Heart right ventricle (tissue), 16 donors: ENCODE measurements around the gene EXOC8. TPM values are rescaled to one million over a fixed set of nuclear protein-coding genes. Genes with fewer than 3 reads are reported as not detected.
A peak's percentile ranks its signal among the peaks of the same experiment; 100 is the strongest.

Experiments
- ATAC-seq, 8 donors: fragments of 200-7000 bp; cut with Tn5 transposase; one replicate each; pipeline ENCODE4 v1.9.1; 2020; ENCODE audit warnings: mild to moderate bottlenecking in 8 of 8, moderate library complexity in 8 of 8, moderate number of reproducible peaks in 1 of 8
- DNase-seq, 2 donors: peaks; one replicate each; pipeline ENCODE4 v3.0.0-alpha.2; 2020
- H3K27ac ChIP-seq, 10 donors: fragments of 200-600 bp; sonication (generic) in 2 of 10; one replicate each; pipeline versions ENCODE4 v1.5.0 to v1.8.0; 2020 to 2022; ENCODE audit warnings: mild to moderate bottlenecking in 3 of 10
- H3K27me3 ChIP-seq, 7 donors: fragments of 200-600 bp; one replicate each; pipeline ENCODE4 v1.8.0; 2021 to 2022; ENCODE audit warnings: mild to moderate bottlenecking in 2 of 7
- H3K36me3 ChIP-seq, 9 donors: fragments of 200-600 bp; sonication (generic) in 1 of 9; one replicate each; pipeline versions ENCODE4 v1.5.0 to v1.8.0; 2020 to 2022; ENCODE audit warnings: mild to moderate bottlenecking in 2 of 9
- H3K4me1 ChIP-seq, 9 donors: fragments of 200-600 bp; sonication (generic) in 1 of 9; one replicate each; pipeline versions ENCODE4 v1.5.0 to v1.8.0; 2020 to 2022; ENCODE audit warnings: mild to moderate bottlenecking in 4 of 9
- H3K4me3 ChIP-seq, 10 donors: fragments of 200-600 bp; sonication (generic) in 2 of 10; one replicate each; pipeline versions ENCODE4 v1.5.0 to v1.8.0; 2020 to 2022; ENCODE audit warnings: mild to moderate bottlenecking in 7 of 10, moderate library complexity in 2 of 10
- H3K9me3 ChIP-seq, 11 donors: fragments of 200-600 bp in 10 of 11; sonication (generic) in 2 of 11; one replicate each; pipeline versions ENCODE4 v1.5.0 to v1.8.0; 2013 to 2022; ENCODE audit warnings: mild to moderate bottlenecking in 2 of 11, control low read depth in 1 of 11, moderate library complexity in 1 of 11
- WGBS, 2 donors: extraction: QIAGEN DNeasy Blood & Tissue Kit; methylation state at CpG; one replicate each; pipeline ENCODE4 v1.1.7; 2013; ENCODE audit warnings: inconsistent platforms in 1 of 2; 5-methylcytosine and 5-hydroxymethylcytosine counted together
- intact Hi-C, 10 donors: fragments of 100-400 bp; cut with DNase I; formaldehyde crosslinking; loops; one replicate each; pipeline versions ENCODE4 v1.11.1 to v1.14.2; 2022
- polyA plus RNA-seq, 2 donors: library from polyadenylated mRNA; stranded (reverse); fragments of 200-250 nt; gene quantifications; one replicate each; pipeline ENCODE4 v1.2.3, GENCODE V29; 2013
- total RNA-seq, 10 donors: library from RNA; stranded (reverse); fragmentation: NEBNext Ultra II Directional in 3 of 10; extraction: Animal tissue kit (Norgen Biotek cat#: 25700) in 3 of 10; gene quantifications; one replicate each; pipeline versions ENCODE4 v1.2.1 to v1.2.4, GENCODE V29; 2021 to 2023
- TF ChIP-seq, protein P1 (sequence below), 9 donors: fragments of 200-600 bp; sonication (generic) in 2 of 9; IDR thresholded peaks; one replicate each; pipeline versions ENCODE4 v1.5.0 to v1.8.0; 2021 to 2022; ENCODE audit warnings: antibody characterized with exemption in 9 of 9, mild to moderate bottlenecking in 5 of 9, moderate library complexity in 1 of 9
- donor health status: Arrhythmogenic right ventricular cardiomyopathy.
- donor health status: ischemic (EF 13 %, LVEDD 7.1; RV severe dilation, severe dysfunction).
- donor health status: healthy with polysubstance abuse.
- donor health status: DM: no; HTN: yes; CAD: no.
- donor health status: DM: no; HTN: no; CAD: no.
- donor health status: ischemic (EF 25% LVEDD 6.9; RV normal size, moderate dysfunction).
- donor health status: ischemic (EF 25% LVEDD 5.7; RV mildly dilated, moderate dysfunction).
- donor health status: healthy.
- donor health status: DM: yes; HTN: yes; CAD: no.
- donor health status: Ischemic cardiomyopathy.
- donor health status: ischemic (EF 35%, LVEDD 5.7; RV mildly dilated, moderate dysfunction).
- donor health status: nonischemic (EF 11% LVEDD 7.7; RV severe dilation, severe dysfunction).
- donor health status: DM: yes; HTN: yes; CAD: no.
- donor health status: PGD.
- donor health status: ischemic (EF 29% LVEDD 5.4; RV normal size, mild dysfunction).
- donor health status: nonischemic (EF 23%, LVEDD 6.1; RV moderate dilation, normal function).

Gene EXOC8
- total and polyA plus RNA-seq, 12 donors, result 3.5 to 16.7 (median 12.4) TPM

DNA sequence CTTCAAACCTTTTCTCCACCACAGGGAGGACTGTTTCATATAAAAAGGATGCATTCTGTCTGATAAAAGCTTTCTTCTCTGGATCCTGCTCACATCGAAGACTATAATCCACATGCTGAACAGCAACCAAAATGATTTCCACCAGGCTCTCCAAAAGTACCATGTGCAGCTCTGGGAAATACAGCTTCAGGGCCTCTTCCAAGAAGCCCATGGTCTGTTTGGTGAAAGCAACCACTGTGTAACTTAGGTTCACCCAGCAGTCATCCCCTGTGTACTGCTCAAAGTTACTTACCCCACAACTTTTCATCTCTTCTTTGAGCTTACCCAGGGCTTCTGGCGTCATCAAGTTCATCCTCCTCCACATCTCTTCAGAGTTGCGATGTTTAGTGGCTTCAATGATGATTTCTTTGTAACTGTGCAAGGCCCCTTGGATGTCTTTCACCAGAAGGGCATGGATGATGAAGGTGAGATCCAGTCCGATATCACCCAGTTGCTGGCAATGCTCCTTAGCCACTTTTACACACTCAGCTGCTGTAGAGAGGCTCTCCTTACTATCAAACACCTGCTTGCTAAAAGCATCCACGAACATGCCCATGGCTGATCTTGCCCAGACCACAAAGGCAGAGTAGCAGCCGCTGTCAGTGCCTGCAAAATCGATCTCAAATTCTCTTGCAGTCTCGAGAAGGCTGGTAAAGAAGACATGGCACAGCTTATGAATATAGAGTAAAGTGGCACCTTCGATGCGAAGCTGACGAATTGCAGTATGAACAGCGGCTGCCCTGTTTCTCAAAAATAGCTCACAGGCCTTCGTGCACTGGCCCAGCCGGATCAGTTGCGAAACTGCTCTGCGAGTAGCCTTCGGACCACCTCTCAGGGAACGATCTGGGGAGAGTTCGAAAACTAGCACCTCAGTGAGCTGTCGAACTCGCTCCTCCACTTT, 1.7 kb downstream of the EXOC8 start:
- H3K9me3 ChIP-seq, result no peaks in the 10 kb centered on the region
- DNase-seq (no peak), ATAC-seq (no peak)
- H3K27ac ChIP-seq, result peak overlapping the region in 4 of 10 donors; percentile 90 to 98 (median 94)
- peaks cover 0 to 55% (median 0%) of the 10 kb centered on the region in 9 donors for H3K36me3 ChIP-seq
- peak overlapping the region; percentile 74 to 95 (median 82) for H3K4me3 ChIP-seq
- H3K4me1 ChIP-seq, result peaks cover 18 to 69% (median 60%) of the 10 kb centered on the region in 9 donors
- intact Hi-C loops, result loop anchor here in 5 of 10 donors (5.0 to 10.0 kb wide), 3 partner anchors 59 to 94 kb away; partner anchors contain the start of gene GNPAT (in 5 of the 5)
- H3K27me3 ChIP-seq, result no peaks in the 10 kb centered on the region
- TF ChIP-seq, protein P1, sequence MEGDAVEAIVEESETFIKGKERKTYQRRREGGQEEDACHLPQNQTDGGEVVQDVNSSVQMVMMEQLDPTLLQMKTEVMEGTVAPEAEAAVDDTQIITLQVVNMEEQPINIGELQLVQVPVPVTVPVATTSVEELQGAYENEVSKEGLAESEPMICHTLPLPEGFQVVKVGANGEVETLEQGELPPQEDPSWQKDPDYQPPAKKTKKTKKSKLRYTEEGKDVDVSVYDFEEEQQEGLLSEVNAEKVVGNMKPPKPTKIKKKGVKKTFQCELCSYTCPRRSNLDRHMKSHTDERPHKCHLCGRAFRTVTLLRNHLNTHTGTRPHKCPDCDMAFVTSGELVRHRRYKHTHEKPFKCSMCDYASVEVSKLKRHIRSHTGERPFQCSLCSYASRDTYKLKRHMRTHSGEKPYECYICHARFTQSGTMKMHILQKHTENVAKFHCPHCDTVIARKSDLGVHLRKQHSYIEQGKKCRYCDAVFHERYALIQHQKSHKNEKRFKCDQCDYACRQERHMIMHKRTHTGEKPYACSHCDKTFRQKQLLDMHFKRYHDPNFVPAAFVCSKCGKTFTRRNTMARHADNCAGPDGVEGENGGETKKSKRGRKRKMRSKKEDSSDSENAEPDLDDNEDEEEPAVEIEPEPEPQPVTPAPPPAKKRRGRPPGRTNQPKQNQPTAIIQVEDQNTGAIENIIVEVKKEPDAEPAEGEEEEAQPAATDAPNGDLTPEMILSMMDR (IDR thresholded peaks at IDR 0.05), result no peak
- WGBS, 2 donors, result 45 to 50% methylated on average over 21 of the region's 21 CpGs

DNA sequence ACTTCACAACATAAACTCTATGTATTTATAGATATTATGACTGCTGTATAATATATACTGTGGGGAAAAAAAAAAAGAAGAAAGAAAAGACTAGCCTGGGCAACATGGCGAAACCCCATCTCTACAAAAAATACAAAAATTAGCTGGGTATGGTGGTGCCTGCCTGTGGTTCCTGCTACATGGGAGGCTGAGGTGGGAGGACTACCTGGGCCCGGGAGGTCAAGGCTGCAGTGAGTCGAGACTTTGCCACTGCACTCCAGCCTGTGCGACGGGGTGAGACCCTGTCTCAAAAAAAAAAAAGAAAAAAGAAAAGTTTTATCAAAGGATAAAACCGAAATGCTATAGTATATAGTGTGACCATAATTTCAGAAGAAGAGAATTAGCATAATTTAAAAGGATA, 2.7 kb downstream of the EXOC8 start:
- peaks cover 0 to 55% (median 0%) of the 10 kb centered on the region in 9 donors for H3K36me3 ChIP-seq
- H3K27me3 ChIP-seq, result no peaks in the 10 kb centered on the region
- DNase-seq, result no peak
- H3K4me1 ChIP-seq, result peaks cover 18 to 63% (median 59%) of the 10 kb centered on the region in 9 donors
- no peak for ATAC-seq
- H3K4me3 ChIP-seq, result peak overlapping the region in 9 of 10 donors; percentile 74 to 95 (median 83)
- 88 to 92% methylated on average over 6 of the region's 6 CpGs for WGBS, 2 donors
- H3K27ac ChIP-seq, result no peak overlapping the region
- intact Hi-C loops, result loop anchor here in 5 of 10 donors (5.0 to 10.0 kb wide), 3 partner anchors 58 to 93 kb away; partner anchors contain the start of gene GNPAT (in 5 of the 5)
- TF ChIP-seq, protein P1 (IDR thresholded peaks at IDR 0.05), result no peak
- H3K9me3 ChIP-seq, result no peaks in the 10 kb centered on the region

DNA sequence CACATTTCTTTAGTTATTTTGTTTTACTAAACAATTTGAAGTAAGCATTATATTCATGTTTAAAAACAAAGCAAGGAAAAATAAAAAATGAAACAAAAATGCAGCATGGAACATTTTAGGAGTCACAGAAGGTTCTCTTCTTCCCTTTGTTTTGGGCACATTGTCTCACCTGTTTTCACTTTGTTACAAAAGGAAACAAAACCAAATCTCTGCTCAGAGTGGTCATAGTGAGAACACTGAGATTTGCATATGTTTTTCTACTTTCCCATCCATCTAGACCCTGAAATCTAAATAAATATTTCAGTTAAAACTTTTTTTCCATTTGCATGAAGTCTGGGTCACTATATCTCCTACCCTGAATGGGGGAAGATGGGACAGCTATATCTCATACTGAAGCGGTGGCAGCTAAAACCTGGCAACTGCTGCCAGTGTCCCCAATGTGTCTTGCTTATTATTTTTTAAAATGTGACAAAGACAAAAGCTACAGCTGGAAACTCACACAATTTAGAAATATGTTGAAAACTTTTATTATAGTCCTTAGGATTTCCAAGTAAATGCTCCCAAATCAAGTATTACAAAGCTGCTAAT, 3.5 kb downstream of the EXOC8 start:
- H3K27ac ChIP-seq, result no peak overlapping the region
- H3K27me3 ChIP-seq, result no peaks in the 10 kb centered on the region
- no peak for DNase-seq
- WGBS, 2 donors, result 48 to 58% methylated on average over 1 of the region's 1 CpG
- no peak for ATAC-seq
- H3K9me3 ChIP-seq, result no peaks in the 10 kb centered on the region
- intact Hi-C loops, result loop anchor here in 3 of 10 donors (10.0 kb wide), 1 partner anchor 89 kb away; the partner anchor contains the start of gene GNPAT (in 3 of the 3)
- TF ChIP-seq, protein P1 (IDR thresholded peaks at IDR 0.05), result no peak
- peaks cover 0 to 55% (median 0%) of the 10 kb centered on the region in 9 donors for H3K36me3 ChIP-seq
- H3K4me3 ChIP-seq, result peak overlapping the region in 9 of 10 donors; percentile 9 to 95 (median 83)
- peaks cover 14 to 55% (median 51%) of the 10 kb centered on the region in 9 donors for H3K4me1 ChIP-seq

DNA sequence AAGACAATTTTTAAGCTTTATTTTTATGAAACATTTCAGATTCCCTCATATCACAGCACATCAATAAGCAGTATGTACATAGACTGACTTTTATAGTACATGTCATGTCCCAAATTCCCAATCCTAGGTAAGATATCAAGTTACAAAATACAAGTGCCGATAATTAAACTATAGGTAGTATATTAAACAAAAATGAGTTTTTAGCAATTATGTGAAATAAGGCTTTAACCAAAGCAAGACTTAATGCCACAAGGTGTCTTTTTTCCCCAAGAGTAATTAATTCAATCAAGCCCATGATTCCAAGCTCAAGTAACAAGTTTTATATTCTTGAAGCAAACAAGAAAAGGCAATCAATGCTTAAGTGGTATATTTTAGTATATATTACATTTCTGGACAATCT, 4.9 kb downstream of the EXOC8 start:
- Histone ChIP-seq H3K27me3 (no peaks in the 10 kb centered on the region), H3K27ac (no peak overlapping the region), H3K9me3 (no peaks in the 10 kb centered on the region), H3K4me3 (peak overlapping the region in 1 of 10 donors; percentile 93), H3K36me3 (peaks cover 0 to 55% (median 0%) of the 10 kb centered on the region in 9 donors), H3K4me1 (peaks cover 13 to 49% (median 45%) of the 10 kb centered on the region in 9 donors)
- intact Hi-C loops, result loop anchor here in 3 of 10 donors (10.0 kb wide), 1 partner anchor 88 kb away; the partner anchor contains the start of gene GNPAT (in 3 of the 3)
- WGBS, 2 donors, result 91 to 95% methylated on average over 1 of the region's 1 CpG
- DNase-seq, result no peak
- TF ChIP-seq, protein P1 (IDR thresholded peaks at IDR 0.05), result no peak
- no peak for ATAC-seq
